ENCODE data around the gene KCNK15.

The KCNK15 gene

DNA sequence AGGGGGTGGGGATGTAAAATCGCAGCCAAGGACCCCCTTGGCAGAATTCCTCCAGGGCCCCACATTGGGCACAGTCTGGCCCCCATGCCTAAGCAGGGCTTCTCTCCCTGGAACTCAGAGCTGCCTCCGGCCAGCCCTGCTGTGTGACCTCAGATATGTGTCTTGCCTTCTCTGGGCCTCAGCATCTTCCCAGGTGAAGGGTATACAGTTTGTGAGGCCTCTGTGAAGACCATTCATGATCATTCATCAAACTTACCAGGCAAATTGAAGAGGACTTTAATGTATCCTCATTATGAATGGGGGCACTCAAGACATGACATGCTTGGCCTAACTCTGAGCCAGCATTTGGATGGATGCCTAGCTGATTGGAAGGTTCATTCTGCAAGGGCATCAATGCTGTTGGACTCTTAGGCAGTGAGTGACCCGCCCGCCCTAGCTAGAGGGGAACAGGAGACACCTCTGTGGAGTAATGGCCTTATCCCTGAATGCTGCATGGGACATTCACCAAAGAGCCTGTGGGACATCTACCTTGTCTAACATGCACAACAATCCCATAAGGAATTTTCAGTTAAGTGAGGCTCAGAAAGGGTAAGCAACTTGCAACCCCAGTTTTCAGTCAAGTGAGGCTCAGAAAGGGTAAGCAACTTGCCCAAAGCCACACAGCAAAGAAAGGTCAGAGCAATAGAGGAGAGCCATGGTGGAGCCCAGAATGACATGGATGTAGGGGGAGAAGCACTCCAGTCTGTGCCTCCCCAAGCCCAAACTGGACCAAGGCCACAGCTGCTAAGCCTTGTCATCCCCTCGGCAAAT lies 30.0 kb upstream of the KCNK15 start:
- DNase-seq = no peak

- DNase-seq = no peak
Observed at GRCh38 chr20:44716309-44717106, 29.2 kb upstream of the KCNK15 start.

GRCh38 chr20:44717986-44718385 lies 27.7 kb upstream of the KCNK15 start:
- no peak for DNase-seq

DNA sequence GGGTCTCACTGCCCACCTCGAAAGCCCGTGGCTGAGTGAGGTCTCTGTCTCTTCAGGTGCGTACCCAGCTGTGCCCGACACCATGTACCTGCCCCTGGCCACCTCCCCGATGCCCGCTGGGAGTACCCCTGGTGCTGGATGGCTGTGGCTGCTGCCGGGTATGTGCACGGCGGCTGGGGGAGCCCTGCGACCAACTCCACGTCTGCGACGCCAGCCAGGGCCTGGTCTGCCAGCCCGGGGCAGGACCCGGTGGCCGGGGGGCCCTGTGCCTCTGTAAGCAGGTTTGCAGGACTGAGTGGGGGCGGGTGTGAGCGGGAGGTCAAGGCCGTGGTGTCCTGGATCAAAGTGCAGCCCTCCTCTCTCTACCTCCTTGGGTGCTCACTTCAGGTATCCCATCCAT lies 25.8 kb upstream of the KCNK15 start:
- no peak for DNase-seq

GRCh38 chr20:44720621-44720996 lies 25.1 kb upstream of the KCNK15 start:
- DNase-seq = no peak

DNA sequence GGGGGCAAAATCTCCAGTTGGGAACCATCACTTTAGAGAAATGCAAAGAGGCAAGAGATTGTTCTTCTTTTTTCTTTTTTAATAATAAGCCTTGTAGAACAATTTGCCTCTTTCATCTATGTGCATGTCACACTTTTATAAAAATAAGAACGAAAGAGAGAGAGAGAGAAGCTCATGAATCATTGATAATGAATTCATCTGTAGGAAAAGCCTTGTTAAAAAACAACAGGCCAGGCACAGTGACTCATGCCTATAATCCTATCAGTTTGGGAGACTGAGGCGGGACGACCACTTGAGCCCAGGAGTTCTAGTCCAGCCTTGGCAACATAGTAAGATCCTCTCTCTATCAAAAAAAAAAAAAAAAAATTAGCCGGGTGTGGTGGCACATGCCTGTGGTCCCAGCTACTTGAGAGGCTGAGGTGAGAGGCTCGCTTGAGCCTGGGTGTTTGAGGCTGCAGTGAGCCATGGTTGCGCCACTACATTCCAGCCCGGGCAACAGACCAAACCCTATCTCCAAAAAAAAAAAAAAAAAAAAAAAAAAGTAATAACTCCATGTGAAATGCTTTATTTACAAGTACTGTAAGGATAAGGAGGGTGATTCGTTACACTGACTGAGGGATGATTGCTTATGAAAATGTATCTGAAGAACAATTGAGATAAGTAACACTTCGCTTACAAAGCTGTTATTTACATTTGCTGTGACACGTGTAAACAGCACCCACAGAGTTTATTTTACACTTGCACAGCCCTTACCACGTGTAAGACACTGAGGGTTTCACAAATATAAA lies 24.5 kb upstream of the KCNK15 start:
- no peak for DNase-seq

GRCh38 chr20:44721785-44722054 lies 23.9 kb upstream of the KCNK15 start:
- no peak for DNase-seq

- no peak for DNase-seq
Observed at GRCh38 chr20:44722990-44723389, 22.7 kb upstream of the KCNK15 start.

- DNase-seq = no peak
Observed at GRCh38 chr20:44723391-44723790, 22.3 kb upstream of the KCNK15 start.

GRCh38 chr20:44723798-44724362 lies 21.8 kb upstream of the KCNK15 start:
- DNase-seq = no peak

DNA sequence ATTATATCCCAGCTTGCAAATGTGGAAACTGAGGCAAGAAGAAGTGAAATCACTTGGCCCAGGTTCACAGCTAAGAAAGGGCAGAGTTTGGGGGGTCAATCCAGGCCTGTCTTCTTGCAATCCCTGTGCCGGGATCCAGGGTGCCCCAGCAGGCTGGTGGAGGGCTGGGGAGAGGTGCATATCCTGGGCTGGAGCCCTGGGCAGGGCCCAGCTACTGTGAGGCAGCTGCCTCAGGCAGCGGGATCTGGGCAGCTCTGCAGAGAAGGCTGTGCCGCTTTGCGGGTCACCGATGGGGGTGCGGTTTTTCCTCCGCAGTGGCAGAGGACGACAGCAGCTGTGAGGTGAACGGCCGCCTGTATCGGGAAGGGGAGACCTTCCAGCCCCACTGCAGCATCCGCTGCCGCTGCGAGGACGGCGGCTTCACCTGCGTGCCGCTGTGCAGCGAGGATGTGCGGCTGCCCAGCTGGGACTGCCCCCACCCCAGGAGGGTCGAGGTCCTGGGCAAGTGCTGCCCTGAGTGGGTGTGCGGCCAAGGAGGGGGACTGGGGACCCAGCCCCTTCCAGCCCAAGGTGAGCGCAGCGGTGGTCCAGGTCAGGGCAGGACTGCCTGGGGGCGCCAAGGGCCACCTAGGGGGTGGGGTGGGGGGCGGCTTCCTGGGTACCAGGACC lies 21.1 kb upstream of the KCNK15 start:
- no peak for DNase-seq

- DNase-seq = no peak
Observed at GRCh38 chr20:44725837-44726236, 19.8 kb upstream of the KCNK15 start.

DNA sequence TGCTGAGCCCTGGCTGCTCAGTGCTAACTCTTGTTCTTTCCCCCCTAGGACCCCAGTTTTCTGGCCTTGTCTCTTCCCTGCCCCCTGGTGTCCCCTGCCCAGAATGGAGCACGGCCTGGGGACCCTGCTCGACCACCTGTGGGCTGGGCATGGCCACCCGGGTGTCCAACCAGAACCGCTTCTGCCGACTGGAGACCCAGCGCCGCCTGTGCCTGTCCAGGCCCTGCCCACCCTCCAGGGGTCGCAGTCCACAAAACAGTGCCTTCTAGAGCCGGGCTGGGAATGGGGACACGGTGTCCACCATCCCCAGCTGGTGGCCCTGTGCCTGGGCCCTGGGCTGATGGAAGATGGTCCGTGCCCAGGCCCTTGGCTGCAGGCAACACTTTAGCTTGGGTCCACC lies 18.6 kb upstream of the KCNK15 start:
- DNase-seq = no peak

DNA sequence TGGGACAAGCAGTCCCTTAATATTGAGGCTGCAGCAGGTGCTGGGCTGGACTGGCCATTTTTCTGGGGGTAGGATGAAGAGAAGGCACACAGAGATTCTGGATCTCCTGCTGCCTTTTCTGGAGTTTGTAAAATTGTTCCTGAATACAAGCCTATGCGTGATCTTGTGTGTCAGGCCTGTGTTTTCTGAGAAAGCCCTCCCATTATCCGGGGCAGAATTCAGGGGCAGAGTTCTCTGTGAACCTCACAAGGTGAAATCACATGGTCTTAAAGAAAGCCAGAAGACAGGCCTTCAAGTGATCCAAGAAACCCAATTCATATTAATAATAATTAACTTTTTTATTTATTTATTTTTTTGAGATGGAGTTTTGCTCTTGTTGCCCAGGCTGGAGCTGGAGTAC lies 18.0 kb upstream of the KCNK15 start:
- DNase-seq = no peak

- peak in 1 of 2 donors; percentile 9 for DNase-seq
Observed at GRCh38 chr20:44728801-44729443, 16.7 kb upstream of the KCNK15 start.

- DNase-seq = no peak
Observed at GRCh38 chr20:44730441-44730840, 15.2 kb upstream of the KCNK15 start.

DNA sequence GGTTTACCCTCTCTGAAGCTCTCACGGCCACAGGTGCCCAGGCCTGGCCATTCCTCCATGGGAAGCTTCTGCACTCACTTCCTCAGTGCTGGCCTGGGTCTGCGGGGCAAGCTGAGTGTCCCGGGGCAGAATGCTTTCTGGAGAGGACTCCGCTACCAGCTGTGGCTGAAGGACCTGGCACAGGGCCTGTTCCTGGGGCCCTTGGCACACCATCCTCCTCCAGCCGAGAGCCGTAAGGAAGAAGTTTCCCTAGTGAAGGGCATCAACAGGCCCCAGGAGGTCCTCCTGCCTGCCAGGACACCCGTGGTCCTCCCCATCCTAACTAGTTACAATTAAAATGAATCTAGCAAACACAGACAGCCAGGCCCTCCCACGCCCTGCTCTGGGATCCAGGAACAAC lies 14.0 kb upstream of the KCNK15 start:
- no peak for DNase-seq

- DNase-seq = no peak
Observed at GRCh38 chr20:44732327-44732726, 13.3 kb upstream of the KCNK15 start.

DNA sequence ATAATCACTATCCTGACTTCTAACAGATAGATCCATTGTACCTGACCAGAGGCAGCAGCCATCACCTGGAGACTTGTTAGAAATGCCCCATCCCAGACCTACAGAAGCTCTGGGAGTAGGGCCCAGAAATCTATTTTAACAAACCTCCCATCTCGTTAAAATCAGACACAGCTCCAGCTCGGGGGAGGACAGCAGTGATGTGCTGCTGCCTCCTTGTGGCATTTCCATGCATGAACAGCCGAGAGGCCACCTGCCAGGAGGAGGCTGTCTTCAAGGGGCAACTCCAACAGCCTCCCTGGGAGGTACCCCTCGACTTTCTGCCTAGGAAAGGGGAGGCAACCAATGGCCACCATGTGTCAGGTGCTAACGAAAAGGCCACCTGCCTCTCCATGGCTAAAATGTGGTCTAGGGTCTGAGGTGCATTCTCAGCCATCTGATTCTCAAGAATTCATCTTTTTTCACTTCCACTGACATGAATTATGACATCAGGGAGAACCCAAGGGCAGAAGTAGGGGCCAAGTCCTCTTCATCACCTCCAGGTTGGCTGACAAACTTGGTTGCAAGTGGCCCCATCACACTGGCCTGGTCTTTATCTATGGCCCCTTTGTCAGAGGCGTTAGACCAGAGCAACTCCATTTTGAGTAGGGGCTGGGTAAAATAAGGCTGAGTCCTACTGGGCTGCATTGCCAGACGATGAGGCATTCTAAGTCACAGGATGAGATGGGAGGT lies 12.2 kb upstream of the KCNK15 start:
- DNase-seq = peak; percentile 54 to 57

DNA sequence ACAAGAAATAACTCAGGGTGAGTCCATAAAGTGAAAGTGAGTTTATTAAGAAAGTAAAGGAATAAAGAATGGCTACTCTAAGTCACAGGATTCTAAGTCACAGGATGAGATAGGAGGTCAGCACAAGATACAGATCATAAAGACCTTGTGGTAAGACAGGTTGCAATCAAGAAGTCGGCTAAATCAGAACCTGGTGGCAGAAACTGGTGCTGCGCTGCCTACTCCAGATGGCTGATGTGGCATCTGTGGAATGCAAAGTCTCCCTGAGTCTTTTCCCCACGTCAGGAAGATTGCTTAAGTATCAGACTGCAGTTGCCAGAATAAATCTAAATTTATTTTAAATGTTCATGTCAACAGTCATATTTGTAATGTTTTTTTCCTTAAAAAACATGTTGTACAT lies 10.7 kb upstream of the KCNK15 start:
- no peak for DNase-seq

DNA sequence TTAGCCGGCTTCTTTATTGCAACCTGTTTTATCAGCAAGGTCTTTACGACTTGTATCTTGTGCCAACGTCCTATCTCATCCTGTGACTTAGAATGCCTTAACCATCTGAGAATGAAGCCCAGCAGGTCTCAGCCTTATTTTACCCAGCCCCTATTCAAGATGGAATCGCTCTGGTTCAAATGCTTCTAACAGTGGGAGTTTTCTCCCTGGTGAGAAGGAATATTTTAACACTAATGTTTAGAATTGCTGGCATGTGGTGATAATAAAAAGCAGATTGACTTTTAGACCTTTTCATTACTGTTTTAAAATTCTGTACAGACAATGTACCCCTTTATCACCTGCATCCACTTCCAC lies 9.9 kb upstream of the KCNK15 start:
- no peak for DNase-seq

Measured in CD4-positive, alpha-beta T cell treated with Interleukin-1 beta for 1 hour (primary cell).